ENCODE data around the gene OLIG3. TPM values are rescaled to one million over a fixed set of nuclear protein-coding genes. Genes with fewer than 3 reads are reported as not detected.

The OLIG3 gene
- total and polyA plus RNA-seq, 2 of the 8 experiments (the other 6 are each of a cell fraction or from before 2014, with no cell fraction given): 0.60 to 1.3 TPM

GRCh38 chr6:137473598-137473997 is 20.6 kb downstream of the OLIG3 start:
- H3K27ac ChIP-seq (ENCODE audit: low read depth, low read length): no peak overlapping the region
- no peaks in the 10 kb centered on the region for H3K36me3 ChIP-seq (ENCODE audit: control insufficient read depth in 2 of 4, insufficient read depth in 4 of 4, low read length in 3 of 4)
- DNase-seq (ENCODE audit: low read depth in 1 of 2, low spot score in 2 of 2) (no peak), FAIRE-seq (no peak)
- H3K4me2 ChIP-seq (ENCODE audit: insufficient read depth in 1 of 2, low read depth in 2 of 2, low read length in 2 of 2): no peak overlapping the region
- H3K4me3 ChIP-seq (ENCODE audit: extremely low read depth in 1 of 4, insufficient read depth in 2 of 4, low read depth in 3 of 4, low read length in 4 of 4): no peak overlapping the region
- H3K56ac ChIP-seq (replicated peaks; ENCODE audit: insufficient read length, low read depth, low read length): no peak overlapping the region
- H3K79me2 ChIP-seq (ENCODE audit: control insufficient read depth in 1 of 2, insufficient read depth in 2 of 2, low read length in 2 of 2): no peaks in the 10 kb centered on the region
- ChIA-PET CTCF (ENCODE audit: partially characterized antibody) (interaction anchor here (0.7 to 9.0 kb wide), 3 partner anchors 9 to 116 kb away, joined by 3 to 55 read pairs (median 3); no protein-coding TSS in a partner anchor), POLR2A (ENCODE audit: partially characterized antibody) (no interaction called here)
- H2BK12ac ChIP-seq (ENCODE audit: low read depth, low read length): no peak overlapping the region
- no peaks in the 10 kb centered on the region for H3K9me3 ChIP-seq (ENCODE audit: insufficient read depth in 2 of 2, low read depth in 1 of 2, low read length in 1 of 2)
- H2BK15ac ChIP-seq (ENCODE audit: low read length): no peak overlapping the region
- no peak overlapping the region for H2AK5ac ChIP-seq (ENCODE audit: low read depth, low read length)
- peaks cover 0 to 5% (median 4%) of the 10 kb centered on the region in 4 experiments; a peak in 4 of 7 replicates for H3K4me1 ChIP-seq (replicated peaks in 1 of 4; ENCODE audit: control insufficient read depth in 3 of 4, insufficient read depth in 4 of 4, low read length in 3 of 4)
- no peak overlapping the region for H4K8ac ChIP-seq (ENCODE audit: extremely low read depth, insufficient read depth, low read length)
- no peak overlapping the region for H4K91ac ChIP-seq (replicated peaks; ENCODE audit: insufficient read length, low read length)
- no peak overlapping the region for H2BK5ac ChIP-seq (ENCODE audit: low read depth, low read length)
- no peak overlapping the region for H2BK120ac ChIP-seq (replicated peaks; ENCODE audit: low read depth, low read length)
- H3K9ac ChIP-seq (replicated peaks in 1 of 4; ENCODE audit: extremely low read depth in 1 of 4, low read depth in 3 of 4, low read length in 3 of 4): no peak overlapping the region
- no peak overlapping the region for H3K14ac ChIP-seq (ENCODE audit: insufficient read length)
- H4K20me1 ChIP-seq (replicated peaks in 1 of 2; ENCODE audit: control insufficient read depth in 1 of 2, insufficient read depth in 2 of 2, low read length in 2 of 2): no peaks in the 10 kb centered on the region
- H3K79me1 ChIP-seq (ENCODE audit: low read depth, low read length): no peaks in the 10 kb centered on the region
- WGBS, 2 experiments (ENCODE audit: extremely low coverage in 1 of 2, insufficient coverage in 1 of 2, insufficient read length in 1 of 2, insufficient replicate concordance in 2 of 2, low coverage in 1 of 2, low lambda C conversion rate in 2 of 2, missing lambda C conversion rate in 1 of 2): 86% methylated on average over 3 of the region's 3 CpGs; no CpG with 5 or more reads in 1 of the 2 experiments
- H2AFZ ChIP-seq (ENCODE audit: low read length): no peak overlapping the region
- no peak overlapping the region for H3K18ac ChIP-seq (ENCODE audit: extremely low read depth, low read length)
- H3K27me3 ChIP-seq (replicated peaks in 1 of 4; ENCODE audit: control insufficient read depth in 3 of 4, extremely low read depth in 1 of 4, insufficient read depth in 3 of 4, low read length in 3 of 4): peaks cover 0 to 1% (median 0%) of the 10 kb centered on the region in 4 experiments; a peak in 2 of 7 replicates
- no peak overlapping the region for H3K4ac ChIP-seq (replicated peaks; ENCODE audit: insufficient read length, low read depth, low read length)
- no peak overlapping the region for H4K5ac ChIP-seq (ENCODE audit: insufficient read length, low read depth, low read length)
- H2BK20ac ChIP-seq (ENCODE audit: low read length): no peak overlapping the region
- H3K23ac ChIP-seq (ENCODE audit: insufficient read length): no peak overlapping the region
- no peak for TF ChIP-seq HDAC6 (IDR thresholded peaks at IDR 0.05; ENCODE audit: low read depth, low read length)
- no peak for TF ChIP-seq JUN (IDR thresholded peaks at IDR 0.05; ENCODE audit: low read depth, low read length)
- no peak for TF ChIP-seq KDM4A (IDR thresholded peaks at IDR 0.05; ENCODE audit: low read depth, low read length, severe bottlenecking)
- TF ChIP-seq CHD1 (IDR thresholded peaks at IDR 0.05; ENCODE audit: low read depth, low read length): no peak
- no peak for TF ChIP-seq E2F6 (IDR thresholded peaks at IDR 0.05)
- TF ChIP-seq EP300 (IDR thresholded peaks at IDR 0.05; ENCODE audit: borderline replicate concordance in 1 of 2, low read depth in 2 of 2, low read length in 2 of 2): no peak
- H3K23me2 ChIP-seq (ENCODE audit: low read depth, low read length): no peaks in the 10 kb centered on the region
